ENCODE data around the gene MTG2.

Gene MTG2

DNA sequence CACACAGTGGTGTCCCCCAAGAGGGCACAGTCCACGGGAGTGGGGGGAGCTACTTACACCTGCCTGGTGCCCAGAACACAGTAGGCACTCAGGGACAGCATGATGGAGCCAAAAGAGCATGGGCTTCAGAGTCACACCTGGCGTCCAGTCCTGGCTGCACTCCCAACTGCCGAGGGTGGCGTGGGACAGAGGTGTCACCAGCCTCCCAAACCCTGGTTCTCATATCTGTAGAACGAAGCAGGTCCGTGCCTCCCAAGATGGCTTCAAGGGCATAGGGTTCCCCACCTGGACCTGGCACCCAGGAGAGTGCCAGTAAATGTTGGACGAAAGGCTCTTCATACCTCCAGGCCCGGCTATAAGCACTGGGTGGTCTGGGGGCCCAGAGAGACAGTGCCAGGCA, 28.4 kb downstream of the MTG2 start:
- ATAC-seq: no peak
- H3K4me1 Mint-ChIP-seq: no peaks in the 10 kb centered on the region
- no peak overlapping the region for H3K27ac Mint-ChIP-seq

DNA sequence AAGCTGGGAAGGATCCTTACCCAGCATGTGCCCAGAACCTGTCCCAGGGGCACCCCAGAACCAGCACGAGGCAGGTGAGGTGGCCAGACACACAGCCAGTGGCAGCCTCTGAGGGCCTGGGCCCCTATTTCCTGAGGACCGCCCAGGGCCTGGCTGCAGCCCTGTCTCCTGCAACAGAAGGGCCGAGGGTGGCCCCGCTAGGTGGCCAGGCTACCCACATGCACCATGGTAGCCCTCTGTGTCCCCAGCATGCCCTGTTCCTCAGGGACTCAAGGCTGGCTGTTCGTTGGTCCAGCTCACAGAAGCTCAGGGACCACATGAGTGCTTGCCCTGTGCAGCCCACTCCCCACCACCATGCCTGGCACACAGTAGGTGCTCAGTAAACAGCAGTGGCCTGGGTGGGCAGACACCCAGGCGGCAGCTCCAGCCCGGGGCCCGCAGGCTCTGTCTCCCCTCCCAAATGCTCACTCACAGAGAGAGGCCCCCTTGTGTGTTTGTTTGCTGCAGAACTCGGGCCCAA, 29.0 kb downstream of the MTG2 start:
- no peak overlapping the region for H3K4me3 Mint-ChIP-seq
- ATAC-seq: no peak
- peaks cover 56% of the 10 kb centered on the region for H3K27me3 Mint-ChIP-seq

More for the DNA sequence above, 28.4 kb downstream of the MTG2 start:
- no peaks in the 10 kb centered on the region for H3K36me3 Mint-ChIP-seq
- peaks cover 54% of the 10 kb centered on the region for H3K27me3 Mint-ChIP-seq
- H3K4me3 Mint-ChIP-seq: no peak overlapping the region
- no peaks in the 10 kb centered on the region for H3K9me3 Mint-ChIP-seq

DNA sequence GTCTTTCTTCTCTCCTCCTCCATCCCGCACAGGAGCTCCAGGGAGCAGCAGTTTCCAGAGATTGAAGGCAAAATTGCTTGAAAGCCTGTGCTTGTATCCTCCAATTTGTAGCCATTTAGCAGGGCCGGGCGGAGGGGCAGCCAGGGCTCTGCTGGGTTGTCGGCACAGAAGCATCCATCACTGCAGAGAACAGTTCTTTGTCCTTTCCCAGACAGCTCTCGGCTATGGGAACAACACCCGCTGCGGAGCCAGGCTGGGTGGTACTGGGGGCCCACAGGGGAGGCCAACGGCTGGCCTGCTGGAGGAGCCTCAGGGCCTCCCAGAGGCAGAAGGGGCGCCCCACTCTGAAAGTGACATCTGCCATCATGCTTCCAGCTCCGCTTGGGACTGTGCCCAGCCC, 29.5 kb downstream of the MTG2 start:
- no peak overlapping the region for H3K27ac Mint-ChIP-seq
- H3K4me3 Mint-ChIP-seq: no peak overlapping the region
- H3K4me1 Mint-ChIP-seq: no peaks in the 10 kb centered on the region
- no peaks in the 10 kb centered on the region for H3K9me3 Mint-ChIP-seq
- H3K36me3 Mint-ChIP-seq: no peaks in the 10 kb centered on the region
- ATAC-seq: no peak
- peaks cover 61% of the 10 kb centered on the region for H3K27me3 Mint-ChIP-seq

More for the DNA sequence above, 29.0 kb downstream of the MTG2 start:
- no peak overlapping the region for H3K27ac Mint-ChIP-seq
- H3K9me3 Mint-ChIP-seq: no peaks in the 10 kb centered on the region
- no peaks in the 10 kb centered on the region for H3K36me3 Mint-ChIP-seq
- H3K4me1 Mint-ChIP-seq: no peaks in the 10 kb centered on the region

DNA sequence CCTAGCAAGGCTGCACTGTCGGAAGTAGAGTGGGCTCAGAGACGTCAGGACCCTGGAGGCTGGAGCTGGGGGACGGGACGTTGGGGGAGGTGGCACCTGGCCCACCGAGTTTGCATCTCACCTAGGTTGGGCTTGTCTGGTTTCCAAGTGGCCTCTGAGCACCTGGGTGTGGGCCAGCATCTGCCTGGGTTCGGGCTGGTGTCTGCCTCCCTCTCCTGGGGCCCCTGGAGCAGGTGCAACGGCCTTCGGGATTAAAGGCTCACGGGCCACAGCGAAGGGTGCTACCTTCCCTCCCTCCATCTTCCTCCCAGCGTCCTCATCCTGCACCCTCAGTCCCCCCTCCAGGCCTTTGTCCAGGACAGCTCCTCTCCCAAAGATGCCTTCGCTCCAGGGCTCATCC, 31.2 kb downstream of the MTG2 start:
- Mint-ChIP-seq H3K4me3 (no peak overlapping the region), H3K27ac (no peak overlapping the region), H3K9me3 (no peaks in the 10 kb centered on the region), H3K27me3 (peaks cover 78% of the 10 kb centered on the region), H3K36me3 (no peaks in the 10 kb centered on the region), H3K4me1 (peaks cover 3% of the 10 kb centered on the region)
- no peak for ATAC-seq

DNA sequence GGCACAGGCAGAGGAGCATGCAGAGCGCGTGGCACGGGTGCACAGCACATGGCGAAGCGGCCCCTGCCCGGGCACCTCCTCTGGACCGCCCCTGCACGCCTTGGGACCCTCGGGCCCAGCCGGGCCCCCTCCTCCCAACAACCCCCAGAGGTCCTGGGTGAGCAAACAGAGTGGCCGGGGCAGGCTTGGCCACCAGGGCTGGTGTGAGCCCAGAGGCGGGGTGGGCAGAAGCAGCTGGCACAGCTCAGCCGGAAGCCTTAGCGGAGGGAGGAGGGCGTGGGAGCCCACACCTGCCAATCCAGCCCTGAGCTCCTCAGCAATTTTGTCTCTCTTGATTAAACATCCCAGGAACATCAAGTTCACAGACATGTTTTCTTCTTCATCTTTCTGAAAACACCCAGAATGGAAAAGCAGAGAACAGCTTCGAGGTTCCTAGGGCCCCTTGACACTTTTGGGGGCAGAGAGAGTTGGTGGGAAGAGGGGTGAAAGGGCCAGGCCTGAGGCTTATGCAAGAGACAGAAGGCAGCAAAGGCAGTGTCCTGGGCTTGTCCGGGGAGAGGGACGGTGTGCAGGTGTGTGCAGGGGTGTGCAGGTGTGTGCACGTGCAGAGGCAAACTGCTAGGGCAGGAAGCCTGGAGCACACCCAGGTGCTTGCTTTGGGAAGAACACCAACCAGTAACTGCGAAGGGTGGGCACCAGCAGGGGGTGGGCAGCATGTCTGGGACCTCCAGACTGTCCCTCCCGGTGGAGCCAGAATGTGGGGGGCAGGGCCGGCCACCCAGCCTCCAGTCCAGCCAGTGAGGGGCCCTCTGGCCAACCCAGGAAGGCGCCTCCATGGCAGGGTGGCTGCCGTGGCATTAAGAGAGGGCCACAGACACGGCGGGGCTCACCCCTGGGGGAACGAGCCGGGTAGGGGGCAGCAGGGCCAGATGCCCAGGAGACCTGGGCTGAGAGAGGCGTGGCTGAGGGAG, 32.5 kb downstream of the MTG2 start:
- Mint-ChIP-seq H3K4me1 (peaks cover 8% of the 10 kb centered on the region), H3K27me3 (peaks cover 82% of the 10 kb centered on the region), H3K9me3 (no peaks in the 10 kb centered on the region), H3K4me3 (no peak overlapping the region), H3K27ac (no peak overlapping the region), H3K36me3 (no peaks in the 10 kb centered on the region)
- no peak for ATAC-seq

DNA sequence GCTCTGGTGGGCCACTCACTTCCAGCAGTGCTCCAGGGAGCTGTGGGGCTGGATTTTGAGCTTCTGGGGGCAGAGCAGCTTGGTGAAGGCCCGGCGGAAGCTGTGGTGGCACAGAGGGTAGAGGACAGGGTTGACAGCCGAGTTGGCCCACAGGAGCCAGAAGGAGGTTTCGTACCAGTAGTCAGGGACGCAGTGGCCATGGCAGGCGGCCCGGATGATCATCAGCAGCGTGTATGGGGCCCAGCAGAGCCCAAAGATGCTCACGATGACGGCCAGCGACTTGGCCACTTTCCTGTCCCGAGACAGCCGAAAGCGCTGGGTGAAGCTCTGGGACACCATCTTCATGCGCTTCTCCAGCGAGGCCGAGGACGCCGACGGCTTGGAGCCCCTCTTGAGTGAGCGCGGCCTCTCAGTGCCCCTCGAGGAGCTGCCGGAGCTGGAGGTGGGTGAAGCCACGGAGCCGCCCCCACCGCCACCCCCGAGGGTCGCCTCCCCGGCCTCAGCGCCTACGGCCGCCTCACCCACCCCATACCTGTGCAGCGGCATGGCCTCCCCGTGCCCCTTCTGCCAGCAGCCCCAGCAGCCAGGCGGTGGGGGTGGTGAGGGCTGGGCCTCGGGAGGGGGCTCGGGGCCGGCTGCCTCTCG, 33.3 kb downstream of the MTG2 start:
- no peak overlapping the region for H3K27ac Mint-ChIP-seq
- no peak for ATAC-seq
- H3K9me3 Mint-ChIP-seq: no peaks in the 10 kb centered on the region
- no peak overlapping the region for H3K4me3 Mint-ChIP-seq
- H3K27me3 Mint-ChIP-seq: peaks cover 82% of the 10 kb centered on the region
- peaks cover 15% of the 10 kb centered on the region for H3K4me1 Mint-ChIP-seq
- H3K36me3 Mint-ChIP-seq: no peaks in the 10 kb centered on the region

DNA sequence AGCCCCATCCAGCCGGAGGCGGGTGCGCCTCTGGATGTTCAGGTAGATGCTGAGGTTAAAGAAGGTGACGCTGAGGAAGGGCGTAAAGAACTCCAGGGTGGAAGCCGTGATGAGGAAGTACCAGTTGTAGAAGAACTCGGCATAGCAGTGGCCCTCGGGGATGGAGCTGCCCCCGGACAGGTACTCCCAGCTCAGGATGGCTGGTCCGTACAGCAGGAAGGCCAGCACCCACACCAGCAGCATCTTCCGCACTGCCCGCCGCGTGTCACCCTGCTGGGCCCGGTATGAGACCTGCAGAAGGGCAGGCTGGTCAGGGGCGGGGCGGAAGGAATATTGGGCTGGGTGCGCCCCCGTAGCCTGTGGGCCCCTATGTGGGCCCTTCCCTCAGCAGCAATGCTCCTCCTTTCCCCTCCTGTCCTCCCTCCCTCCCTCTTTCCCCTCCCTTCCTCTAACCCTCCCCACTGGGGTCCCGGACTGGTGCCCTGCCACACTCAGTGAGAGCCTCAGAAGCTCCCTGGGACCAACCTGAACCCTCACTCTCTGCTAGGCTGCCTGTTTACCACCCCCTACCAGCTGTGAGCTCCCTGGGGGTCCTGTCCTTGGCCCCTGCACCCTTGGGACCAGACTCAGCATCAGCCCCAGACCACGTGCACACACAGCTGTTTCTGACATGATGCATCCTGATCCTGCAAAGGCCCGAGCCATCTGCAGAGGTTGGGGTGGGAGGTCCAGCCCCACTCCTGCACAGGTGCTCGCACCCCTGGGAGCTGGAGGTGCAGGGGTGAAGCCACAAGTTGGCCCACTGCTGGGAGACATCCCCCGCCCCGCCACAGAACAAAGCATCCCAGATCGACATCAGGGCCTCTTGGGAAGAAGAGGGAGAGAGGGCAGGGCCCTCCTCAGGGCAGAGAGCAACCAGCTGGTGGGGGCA, 34.1 kb downstream of the MTG2 start:
- H3K27ac Mint-ChIP-seq: no peak overlapping the region

DNA sequence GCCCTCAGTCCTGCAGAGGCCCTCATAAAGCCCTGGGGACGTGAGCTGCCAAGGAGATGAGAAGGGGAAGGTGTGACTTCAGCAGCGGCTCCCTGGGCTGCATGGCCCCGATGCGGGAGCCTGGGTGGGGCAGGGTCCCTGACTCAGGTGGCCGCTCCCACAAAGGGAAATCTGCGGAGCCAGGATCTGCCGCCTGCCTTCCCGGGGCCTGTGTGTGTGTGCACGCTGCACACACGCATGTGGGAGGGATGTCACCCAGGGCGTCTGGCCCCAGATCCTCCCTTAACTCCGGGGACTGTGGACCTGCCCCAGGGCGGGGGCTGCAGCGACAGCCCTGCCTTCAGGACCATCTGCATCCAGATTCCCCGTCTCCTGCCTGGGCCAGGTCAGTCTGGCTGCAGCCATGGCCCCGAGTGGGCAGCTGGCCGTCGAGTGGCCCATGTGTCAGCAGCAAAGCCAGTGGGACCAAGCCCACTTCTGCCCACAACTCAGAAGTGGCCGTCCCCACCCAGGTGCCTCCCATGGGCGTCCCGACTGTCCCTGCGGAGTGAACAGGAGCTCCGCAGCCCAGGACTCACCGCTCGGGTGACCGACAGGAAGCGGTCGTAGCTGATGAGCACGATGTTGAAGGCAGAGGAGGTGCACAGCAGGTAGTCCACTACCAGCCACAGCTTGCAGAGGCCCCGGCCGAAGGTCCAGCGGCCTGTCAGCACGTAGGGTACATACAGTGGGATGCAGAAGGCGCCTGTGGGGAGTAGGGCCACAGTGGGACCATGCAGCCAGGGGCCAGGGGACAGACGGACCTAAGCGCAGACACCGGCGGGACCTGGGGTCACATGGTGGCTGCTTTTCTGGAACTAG, 35.3 kb downstream of the MTG2 start:
- H3K27me3 Mint-ChIP-seq: peaks cover 88% of the 10 kb centered on the region
- peaks cover 18% of the 10 kb centered on the region for H3K4me1 Mint-ChIP-seq
- no peak overlapping the region for H3K27ac Mint-ChIP-seq
- ATAC-seq: no peak
- no peaks in the 10 kb centered on the region for H3K36me3 Mint-ChIP-seq
- no peak overlapping the region for H3K4me3 Mint-ChIP-seq
- H3K9me3 Mint-ChIP-seq: no peaks in the 10 kb centered on the region

More for the DNA sequence above, 34.1 kb downstream of the MTG2 start:
- ATAC-seq: peak; percentile 6
- Mint-ChIP-seq H3K36me3 (no peaks in the 10 kb centered on the region), H3K9me3 (no peaks in the 10 kb centered on the region), H3K27me3 (peaks cover 86% of the 10 kb centered on the region), H3K4me1 (peaks cover 18% of the 10 kb centered on the region), H3K4me3 (no peak overlapping the region)

DNA sequence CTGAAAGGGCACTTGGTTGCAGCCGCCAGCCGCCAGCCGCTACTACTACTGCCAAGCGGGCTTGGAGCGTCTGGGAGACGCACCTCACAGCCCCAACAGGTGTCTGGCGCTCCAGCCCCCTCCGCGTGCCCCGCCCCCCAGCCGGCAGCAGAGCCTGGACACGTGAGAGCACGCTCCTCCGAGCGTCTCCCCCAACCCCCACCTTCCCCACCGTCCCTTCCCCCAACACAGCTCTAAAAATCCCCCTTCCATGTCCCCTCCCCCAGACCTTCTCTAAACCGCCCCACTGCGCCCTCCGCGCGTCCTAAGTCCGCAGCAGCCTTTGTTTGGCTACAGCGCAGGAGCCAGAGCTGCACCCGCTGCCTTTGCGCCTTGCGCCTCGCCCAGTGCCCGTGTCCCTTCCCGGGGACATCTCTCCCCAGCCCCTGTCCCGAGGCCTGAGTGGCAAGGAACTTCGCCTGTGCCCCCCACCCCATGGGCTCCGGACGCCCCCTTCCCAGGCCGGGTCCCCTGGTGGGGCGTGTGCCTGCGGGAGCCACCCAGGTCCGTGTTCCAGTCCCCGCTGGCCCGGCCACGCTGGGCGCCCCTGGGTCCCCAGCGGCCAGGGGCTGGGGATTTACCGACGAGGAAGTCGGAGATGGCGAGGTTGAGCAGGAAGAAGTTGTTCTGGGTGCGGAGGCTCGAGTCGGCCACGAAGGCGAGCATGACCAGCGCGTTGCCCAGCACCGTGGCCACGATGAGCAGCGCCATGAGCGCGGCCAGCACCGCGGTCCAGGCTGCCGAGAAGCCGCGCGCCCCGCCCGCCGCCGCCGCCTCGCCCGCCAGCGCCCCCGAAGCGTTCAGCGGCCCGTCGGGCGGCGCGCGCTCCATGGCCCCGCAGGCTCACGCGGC, 36.5 kb downstream of the MTG2 start:
- H3K4me3 Mint-ChIP-seq: peak overlapping the region; percentile 56
- H3K4me1 Mint-ChIP-seq: peaks cover 18% of the 10 kb centered on the region
- H3K9me3 Mint-ChIP-seq: no peaks in the 10 kb centered on the region
- H3K27ac Mint-ChIP-seq: no peak overlapping the region
- no peak for ATAC-seq
- peaks cover 90% of the 10 kb centered on the region for H3K27me3 Mint-ChIP-seq
- H3K36me3 Mint-ChIP-seq: no peaks in the 10 kb centered on the region

DNA sequence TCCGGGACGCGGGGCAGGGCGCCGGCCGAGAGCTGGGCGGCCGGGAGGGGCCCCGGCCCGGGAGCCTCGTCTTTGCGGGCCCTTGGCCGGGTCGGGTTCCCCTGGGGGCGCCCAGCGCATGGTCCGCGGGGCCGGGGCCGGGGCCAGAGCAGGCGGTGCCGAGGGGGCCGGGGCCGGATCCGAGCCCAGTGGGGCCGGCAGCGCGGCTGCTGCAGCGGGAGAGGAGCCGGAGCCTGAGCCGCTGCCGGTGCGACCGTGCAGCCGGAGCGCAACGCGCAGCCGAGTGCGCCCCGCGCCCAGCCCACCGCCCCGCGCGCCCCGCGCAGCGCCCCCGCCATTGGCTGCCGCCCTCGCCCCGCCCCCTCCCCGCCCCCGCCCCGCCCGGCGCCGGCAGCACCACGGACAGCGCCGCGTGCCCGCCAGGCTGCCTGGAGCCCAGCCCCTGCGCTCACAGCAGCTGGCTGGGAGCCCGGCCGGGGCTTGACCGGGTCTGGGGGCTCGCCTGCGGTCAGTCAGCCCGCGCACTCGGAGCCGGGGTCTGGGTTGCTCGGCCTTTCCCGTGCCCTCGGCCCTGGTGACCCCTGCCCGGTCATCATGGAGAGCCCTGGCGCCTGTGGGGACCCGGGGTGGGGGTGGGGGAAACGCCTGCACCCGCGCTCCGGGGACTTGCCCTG, 37.3 kb downstream of the MTG2 start, which contains the start of gene HRH3:
TSS of gene HRH3 (minus strand) at position 287 of the 674 bp plus-strand sequence. CDS start 308 bp downstream, outside the sequence.
- Mint-ChIP-seq H3K27me3 (peaks cover 90% of the 10 kb centered on the region), H3K27ac (no peak within 1 kb of the TSS), H3K4me3 (peak within 1 kb of the TSS; percentile 56), H3K9me3 (no peaks in the 10 kb centered on the region), H3K4me1 (peaks cover 18% of the 10 kb centered on the region), H3K36me3 (no peaks in the 10 kb centered on the region)
- ATAC-seq: peak; percentile 56

DNA sequence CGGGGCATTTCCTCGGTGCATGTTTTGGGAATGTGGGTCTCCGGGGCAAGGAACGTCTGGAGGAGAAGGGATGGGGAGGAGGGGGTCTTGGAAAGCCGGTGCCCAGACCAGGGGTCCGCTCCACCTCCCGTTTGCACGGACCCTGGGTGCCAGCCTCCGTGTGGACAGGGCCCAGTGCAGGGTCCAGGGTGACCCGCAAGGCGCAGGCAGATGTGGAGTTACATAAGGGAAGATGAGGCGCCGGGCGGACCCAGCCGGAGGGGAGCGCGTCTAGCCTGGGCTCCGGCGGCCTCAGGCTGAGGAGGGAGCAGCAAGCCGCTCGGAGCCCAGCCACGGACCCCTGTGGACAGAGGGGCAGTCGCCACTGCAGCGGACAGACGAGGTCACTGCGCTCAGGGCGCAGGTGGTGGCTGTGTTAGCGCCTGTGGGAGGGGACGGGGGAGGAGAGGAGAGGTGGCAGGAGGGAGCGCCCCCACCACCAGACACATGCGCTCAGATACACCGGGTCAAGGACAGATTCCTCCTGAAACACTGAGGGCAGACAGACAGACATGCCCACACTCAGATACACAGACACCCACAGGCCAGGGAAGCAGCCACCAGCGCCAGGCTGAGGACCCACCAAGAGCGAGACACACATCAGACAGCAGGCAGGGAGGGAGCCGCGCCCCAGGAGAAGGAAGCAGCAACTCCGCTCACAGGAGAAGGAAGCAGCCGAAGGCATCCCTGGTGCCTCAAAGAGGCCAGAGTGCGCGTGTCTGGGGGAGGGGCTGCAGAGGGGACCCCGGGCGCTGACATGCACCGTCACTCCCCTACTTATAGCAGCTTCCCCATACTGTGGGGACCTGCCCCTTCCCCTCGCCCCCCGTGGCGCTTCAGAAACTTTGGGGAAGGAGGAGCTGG, 38.1 kb downstream of the MTG2 start:
- no peak for ATAC-seq
- peaks cover 18% of the 10 kb centered on the region for H3K4me1 Mint-ChIP-seq
- H3K36me3 Mint-ChIP-seq: no peaks in the 10 kb centered on the region
- H3K9me3 Mint-ChIP-seq: no peaks in the 10 kb centered on the region
- peaks cover 86% of the 10 kb centered on the region for H3K27me3 Mint-ChIP-seq
- no peak overlapping the region for H3K4me3 Mint-ChIP-seq
- no peak overlapping the region for H3K27ac Mint-ChIP-seq

DNA sequence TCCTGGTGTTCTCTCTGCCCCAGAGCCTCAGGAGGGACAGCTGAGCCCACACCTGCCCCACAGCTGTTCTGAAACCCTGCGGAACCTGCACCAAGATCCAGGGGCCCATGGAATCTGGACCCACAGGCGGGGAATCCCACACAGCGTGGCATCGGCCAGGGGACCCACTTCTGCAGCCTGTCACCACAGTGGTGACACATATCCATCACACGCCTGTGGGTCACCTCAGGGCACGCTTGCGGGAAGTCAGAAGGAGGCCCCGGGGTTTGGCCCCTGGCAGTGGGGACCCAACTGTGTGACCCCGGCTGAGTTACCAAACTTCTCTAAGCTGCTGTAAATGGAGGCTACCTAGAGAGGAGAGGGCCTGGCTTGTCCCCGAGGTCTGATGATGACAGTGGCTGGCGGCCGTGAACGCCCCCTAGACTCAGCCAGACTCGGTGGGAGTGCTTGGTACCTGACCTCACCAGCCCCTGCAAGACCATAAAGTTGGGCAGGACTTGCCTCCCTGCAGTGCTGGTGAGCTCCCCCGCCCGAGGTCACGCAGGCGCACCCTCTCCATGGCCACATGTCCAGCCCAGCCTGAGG, 39.5 kb downstream of the MTG2 start:
- ATAC-seq: no peak
- peaks cover 91% of the 10 kb centered on the region for H3K27me3 Mint-ChIP-seq
- no peaks in the 10 kb centered on the region for H3K36me3 Mint-ChIP-seq
- no peak overlapping the region for H3K4me3 Mint-ChIP-seq
- peaks cover 18% of the 10 kb centered on the region for H3K4me1 Mint-ChIP-seq
- H3K27ac Mint-ChIP-seq: no peak overlapping the region
- no peaks in the 10 kb centered on the region for H3K9me3 Mint-ChIP-seq

Measured in stimulated activated memory B cell treated with anti-CD40 and anti-IgM and Interleukin-4, amounts not matched to agents 10 μg/mL and 1 μg/mL and 100 μg/mL, for 72 hours (primary cell).